ENCODE data around the gene KRT77.
A peak's percentile ranks its signal among the peaks of the same experiment; 100 is the strongest.
"Not testable (repeated sequence)": the region's sequence is repeated elsewhere in the genome, so short reads cannot be mapped to it uniquely, and the experiment has no call there.

KRT77 gene

DNA sequence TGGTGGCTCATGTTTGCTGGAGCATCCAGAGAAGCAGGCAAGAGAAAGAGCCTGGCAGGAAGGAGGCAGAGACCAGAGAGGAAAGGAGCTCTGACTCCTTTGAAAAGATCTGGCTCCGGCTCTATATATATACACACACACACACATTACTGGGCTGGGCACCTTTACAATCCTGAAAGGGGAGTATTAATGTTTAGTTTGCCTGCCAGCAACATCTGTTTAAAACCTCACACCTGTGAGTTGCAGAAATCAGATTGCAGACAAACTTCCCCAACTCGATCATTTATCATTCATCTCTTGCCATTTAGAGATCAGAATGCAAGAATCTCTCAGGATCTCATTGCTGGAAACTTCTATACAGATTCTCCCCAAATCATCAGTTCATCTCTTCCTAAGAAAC, at the start of gene KRT77:
TSS of gene KRT77 (minus strand) at position 101 of the 400 bp plus-strand sequence. CDS start at position 11, 90 bp downstream.
- no peak for DNase-seq

GRCh38 chr12:52752516-52752915, 49.2 kb upstream of the KRT77 start:
- no peak for DNase-seq

DNA sequence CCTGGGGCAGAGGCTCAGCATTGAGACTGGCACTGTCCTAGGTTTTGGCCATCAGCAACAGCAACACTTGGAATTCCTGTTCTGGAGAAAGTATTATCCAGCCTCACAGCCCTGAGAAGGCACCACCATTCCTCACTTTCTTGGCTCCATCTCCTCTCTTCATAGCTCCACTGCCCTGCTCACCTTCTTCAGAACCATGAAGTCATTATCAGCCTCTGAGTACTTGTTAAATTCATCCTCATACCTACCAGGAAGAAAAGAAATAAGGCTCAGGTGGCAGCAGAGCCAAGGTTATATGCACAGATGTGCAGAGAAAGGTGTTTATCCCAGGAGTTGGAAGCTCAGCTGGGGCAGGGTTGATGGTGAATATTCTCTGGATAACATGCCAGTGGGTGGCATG, 48.5 kb upstream of the KRT77 start:
- no peak for DNase-seq

DNA sequence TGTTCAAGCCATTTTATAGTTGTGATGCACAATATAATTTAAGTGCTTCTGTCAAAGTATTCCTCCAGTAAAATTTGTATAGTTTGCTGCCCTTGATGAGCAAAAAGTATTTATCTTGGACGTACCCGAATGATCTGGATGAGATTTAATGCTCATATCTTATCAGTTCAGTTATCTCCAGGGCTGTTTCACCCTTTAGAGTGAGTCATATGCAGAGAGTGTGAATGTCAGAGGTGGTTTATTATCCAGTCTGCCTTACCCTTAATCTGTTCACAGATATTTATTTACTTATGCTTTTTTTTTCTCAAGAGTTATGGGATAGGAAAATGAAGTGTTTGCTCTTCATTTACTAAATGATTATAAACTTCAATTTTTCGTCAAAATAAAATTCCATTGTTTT, 47.2 kb upstream of the KRT77 start:
- not testable (repeated sequence) for DNase-seq

DNA sequence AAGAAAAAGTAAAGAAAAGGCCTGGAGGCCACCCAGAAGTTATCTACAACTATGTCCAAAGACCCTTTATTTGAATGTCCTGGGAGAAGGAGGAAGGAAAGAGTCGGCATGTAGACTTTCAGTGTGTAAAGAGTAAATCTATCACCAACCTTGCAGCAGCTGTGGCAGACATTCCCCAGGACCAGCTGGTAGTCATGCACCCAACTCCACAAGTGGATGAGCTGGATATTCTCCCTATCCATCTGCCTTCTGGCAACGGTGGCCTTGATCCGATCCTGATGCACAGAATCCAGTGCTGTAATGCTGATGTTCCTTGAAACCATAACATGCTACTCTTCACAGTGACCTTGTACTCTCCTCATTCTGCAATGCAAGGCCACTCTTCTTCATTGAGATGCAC, 46.5 kb upstream of the KRT77 start:
- DNase-seq = no peak

DNA sequence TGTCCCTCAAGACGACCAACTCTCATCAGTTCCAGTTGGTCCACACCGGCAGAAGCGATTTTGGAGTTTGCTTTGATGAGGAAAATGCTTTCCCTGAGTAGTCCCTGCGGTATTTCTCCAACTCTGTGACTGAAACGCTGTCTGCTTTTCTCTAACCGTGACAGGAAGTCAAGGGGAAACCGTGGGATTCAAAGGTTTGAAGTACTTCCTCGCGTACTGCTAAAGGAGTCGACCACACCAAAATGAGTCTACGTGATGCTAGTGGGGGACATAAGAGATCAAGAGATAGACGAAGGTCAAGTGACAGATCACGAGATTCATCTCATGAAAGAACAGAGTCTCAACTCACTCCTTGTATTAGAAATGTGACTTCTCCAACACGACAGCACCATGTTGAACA, 45.3 kb upstream of the KRT77 start:
- DNase-seq = no peak

- no peak for DNase-seq
Measured at GRCh38 chr12:52745554-52745953, 42.2 kb upstream of the KRT77 start.

- DNase-seq = no peak
Measured at GRCh38 chr12:52744493-52745156, 41.3 kb upstream of the KRT77 start.

- DNase-seq = no peak
Measured at GRCh38 chr12:52742822-52743457, 39.6 kb upstream of the KRT77 start.

DNA sequence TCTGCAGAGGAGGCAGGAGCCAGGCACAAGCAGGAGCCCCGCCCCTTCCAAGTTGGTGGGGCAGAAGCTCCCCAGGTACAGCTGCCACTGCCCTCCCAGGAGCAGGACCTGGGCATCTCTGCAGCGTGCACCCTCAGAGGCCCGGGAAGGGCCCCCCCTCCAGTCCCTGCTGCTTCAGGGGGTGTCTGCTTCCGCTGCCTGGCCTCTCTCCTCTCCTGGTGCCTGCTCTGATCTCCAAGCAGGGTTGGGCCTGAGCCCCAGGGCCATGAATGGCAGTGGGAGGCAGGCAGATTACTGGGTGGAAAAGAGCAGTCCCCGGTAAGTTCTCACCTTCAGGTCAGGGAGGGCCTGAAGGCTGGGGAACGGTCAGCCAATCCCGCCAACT, 38.9 kb upstream of the KRT77 start:
- no peak for DNase-seq

GRCh38 chr12:52741375-52742195, 38.3 kb upstream of the KRT77 start:
- DNase-seq = peak; percentile 40 to 54

DNA sequence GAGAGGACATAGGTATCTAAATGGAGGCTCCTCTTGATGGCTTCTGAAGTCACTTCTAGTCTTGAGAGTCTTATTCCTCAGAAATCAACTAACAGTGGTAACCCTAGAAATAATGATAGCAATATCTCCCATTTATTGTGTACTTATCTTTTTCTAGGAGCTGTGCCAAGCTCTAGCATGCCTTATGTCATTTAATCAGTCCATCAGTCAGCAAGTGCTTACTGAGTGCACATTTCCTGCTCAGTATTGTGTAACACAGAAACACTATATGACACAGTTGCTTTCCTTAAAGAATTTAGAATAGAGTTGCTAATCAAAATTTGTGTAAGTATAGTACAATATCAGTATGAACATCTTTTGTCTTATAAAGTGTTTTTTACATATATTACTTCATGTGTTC, 37.3 kb upstream of the KRT77 start:
- DNase-seq = no peak

DNA sequence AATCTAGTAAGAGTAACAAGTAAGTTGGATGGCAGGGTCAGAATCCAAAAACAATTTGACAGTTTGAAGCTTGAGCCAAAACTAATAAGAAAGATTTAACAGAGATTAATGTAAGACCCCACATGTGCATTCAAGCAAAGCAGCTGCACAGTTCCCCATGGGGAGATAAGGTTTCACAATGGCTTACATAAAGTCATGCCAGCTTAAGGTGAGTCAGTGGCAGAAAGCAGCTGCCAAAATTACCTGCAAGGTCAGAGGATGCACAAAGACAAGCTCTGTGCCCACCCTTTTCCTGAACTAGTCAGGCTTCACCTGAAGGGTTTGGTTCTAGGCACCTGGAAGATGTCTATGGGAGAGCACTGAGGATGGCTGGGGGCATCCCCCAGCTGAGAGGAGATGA, 36.6 kb upstream of the KRT77 start:
- DNase-seq = no peak

GRCh38 chr12:52735816-52736632, 32.7 kb upstream of the KRT77 start:
- DNase-seq = no peak

DNA sequence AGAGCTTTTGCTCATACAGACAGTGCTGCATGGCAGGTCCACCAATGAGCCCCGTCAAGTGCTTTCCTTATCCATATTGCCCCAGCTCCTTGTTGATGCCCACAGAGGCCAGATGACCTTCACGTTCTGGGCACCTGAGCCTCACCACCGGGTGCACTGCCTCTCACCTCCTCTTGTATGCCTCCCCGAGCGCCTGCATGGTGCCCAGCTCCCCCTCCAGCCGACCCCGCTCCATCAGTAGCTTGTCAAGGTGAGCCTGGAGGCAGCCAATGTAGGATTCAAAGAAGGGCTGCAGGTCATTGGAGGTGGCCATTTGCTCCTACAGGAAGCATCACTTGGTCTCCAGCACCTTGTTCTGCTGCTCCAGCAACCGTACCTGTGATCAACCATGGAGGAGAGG, 31.8 kb upstream of the KRT77 start:
- DNase-seq = no peak

DNA sequence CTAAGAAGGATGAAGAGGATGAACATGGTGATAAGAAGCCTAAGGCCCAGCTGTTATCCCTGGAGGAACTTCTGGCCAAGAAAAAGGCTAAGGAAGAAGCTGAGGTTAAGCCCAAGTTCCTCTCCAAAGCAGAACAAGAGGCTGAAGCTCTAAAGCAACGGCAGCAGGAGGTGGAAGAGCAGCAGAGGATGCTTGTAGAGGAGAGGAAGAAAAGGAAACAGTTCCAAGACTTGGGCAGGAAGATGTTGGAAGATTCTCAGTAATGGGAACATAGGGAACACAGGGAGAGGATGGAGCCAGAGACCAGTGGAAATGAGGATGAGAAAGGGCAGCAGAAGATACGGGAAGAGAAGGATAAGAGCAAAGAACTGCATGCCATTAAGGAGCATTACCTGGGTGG, 27.5 kb upstream of the KRT77 start:
- no peak for DNase-seq

DNA sequence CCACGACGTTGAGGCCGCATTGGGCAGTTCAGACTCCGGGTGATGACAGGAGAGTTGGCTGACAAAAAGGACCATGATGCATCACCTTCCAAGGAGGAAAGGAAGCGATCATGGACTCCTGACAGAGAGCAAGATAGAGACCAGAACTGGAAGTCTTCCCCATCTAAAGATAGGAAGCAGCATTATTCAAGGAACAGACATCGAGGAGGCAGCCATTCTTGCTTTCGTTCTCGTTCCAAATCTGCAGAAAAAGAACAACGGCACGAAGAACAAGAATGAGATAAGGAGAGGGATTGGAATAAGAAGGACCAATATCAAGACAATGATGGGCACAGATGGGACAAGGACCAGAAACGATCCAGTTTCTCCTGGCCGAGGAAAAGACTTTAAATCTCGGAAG, 27.1 kb upstream of the KRT77 start:
- no peak for DNase-seq

DNA sequence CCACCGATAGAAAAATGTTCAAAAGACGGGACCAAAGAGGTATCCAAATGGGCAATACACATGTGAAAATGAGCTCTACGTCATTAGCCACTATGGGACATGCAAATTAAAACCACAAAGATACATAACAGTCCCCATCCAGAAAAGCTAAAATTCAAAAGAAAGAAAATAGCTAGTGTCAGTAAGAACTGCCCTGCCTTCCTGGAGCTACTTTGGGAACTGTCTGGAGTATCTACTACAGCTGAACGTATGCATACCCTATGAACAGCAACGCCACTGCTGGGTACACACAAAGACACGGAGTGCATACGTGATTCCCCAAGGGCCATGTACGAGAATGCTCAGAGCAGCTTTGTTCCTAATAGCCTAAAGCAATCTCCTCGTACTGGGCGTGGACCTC, 25.8 kb upstream of the KRT77 start:
- no peak for DNase-seq

DNA sequence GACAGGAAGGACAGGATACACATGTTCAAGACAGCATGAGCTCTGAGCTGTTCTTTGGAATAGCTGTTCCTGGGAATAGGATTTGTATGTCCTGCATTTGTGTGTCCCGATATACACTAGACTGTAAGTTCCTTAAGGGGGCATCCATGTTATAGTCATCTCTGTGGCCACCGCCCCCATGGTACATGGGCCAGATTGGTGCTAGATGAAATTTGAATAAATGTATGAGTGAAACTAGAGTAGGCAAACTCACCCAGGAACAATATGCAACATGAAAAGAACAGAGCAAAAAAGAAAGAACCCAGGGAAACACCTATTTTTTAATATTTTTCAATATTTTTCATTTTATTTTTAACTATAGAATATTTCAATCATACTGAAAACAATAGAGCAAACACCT, 25.1 kb upstream of the KRT77 start:
- DNase-seq = no peak

- no peak for DNase-seq
Measured at GRCh38 chr12:52727037-52727436, 23.7 kb upstream of the KRT77 start.

GRCh38 chr12:52726451-52726850, 23.1 kb upstream of the KRT77 start:
- DNase-seq = no peak

GRCh38 chr12:52724384-52724783, 21.1 kb upstream of the KRT77 start:
- DNase-seq = no peak

DNA sequence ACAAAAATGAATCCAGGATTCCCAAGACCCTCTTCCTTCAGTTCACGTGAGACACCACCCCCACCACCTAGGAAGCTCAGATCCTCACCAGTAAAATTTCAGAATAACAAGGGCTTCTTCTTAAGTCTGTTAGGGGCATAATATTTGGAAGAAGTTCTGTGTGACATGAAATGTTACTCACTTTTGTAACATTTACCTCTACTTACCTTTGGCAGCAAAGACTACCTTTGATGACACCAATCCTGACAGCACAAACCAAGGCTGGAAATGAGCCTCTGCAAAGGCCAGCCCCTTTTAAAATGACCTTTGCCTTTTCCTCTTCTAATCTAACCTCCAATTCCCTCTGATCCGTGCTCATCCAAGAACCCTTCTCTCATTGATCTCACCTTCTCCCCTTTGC, 19.4 kb upstream of the KRT77 start:
- DNase-seq = no peak

Data from activated CD4-positive, alpha-beta T cell treated with anti-CD3 and anti-CD28 coated beads for 4 hours (primary cell).